ENCODE data around the gene FBXO46. TPM values are rescaled to one million over a fixed set of nuclear protein-coding genes. Genes with fewer than 3 reads are reported as not detected.

The FBXO46 gene
- total RNA-seq, 2 experiments from 2014 or later = 34.4 to 36.4 TPM

DNA sequence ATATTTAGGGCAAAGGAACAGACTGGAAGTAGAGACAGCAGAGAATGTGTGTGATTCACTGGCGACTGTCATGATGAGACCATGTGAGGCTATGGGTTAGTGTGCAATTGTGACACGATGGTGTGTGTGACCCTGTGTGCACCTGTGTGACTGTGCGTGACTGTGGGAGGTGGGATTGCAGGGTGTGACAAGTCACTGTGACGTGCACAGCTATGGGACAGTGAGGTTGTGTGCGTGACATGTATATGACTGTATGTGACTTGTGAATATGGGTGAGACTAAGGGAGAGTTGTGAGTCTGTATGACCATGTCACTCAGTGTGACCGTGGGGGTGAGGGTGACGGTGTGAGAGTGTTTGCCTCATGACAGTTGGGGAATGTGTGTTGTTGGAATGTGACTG is 66.1 kb downstream of the FBXO46 start:
- Mint-ChIP-seq H3K36me3 (ENCODE audit: low read depth) (no peaks in the 10 kb centered on the region), H3K4me1 (peaks cover 32% of the 10 kb centered on the region), H3K27me3 (peaks cover 22% of the 10 kb centered on the region), H3K9me3 (no peaks in the 10 kb centered on the region), H3K27ac (no peak overlapping the region), H3K4me3 (no peak overlapping the region)
- DNase-seq = no peak
- ChIA-PET CTCF (interaction anchor here (1.6 kb wide), 1 partner anchor 14 kb away, joined by 6 read pairs; no protein-coding TSS in a partner anchor), POLR2A (no interaction called here)

DNA sequence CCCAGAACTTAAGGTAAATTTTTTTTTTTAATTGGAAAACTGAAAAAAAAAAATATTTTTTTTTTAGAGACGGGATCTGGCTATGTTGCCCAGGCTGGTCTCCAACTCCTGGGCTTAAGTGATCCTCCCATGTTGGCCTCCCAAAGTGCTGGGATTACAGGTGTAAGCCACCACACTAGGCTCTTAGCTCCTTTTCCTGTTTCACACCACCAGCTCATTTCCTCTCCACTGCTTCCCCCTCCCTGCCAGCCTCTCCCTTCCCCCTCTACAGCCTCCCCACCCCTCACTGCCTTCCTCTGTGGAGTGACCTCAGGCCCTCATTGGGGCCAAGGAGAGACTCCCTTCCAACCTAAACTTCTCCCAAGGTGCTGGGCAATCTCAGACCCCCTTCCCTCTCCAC is 66.9 kb downstream of the FBXO46 start:
- H3K27ac Mint-ChIP-seq = no peak overlapping the region
- no peaks in the 10 kb centered on the region for H3K9me3 Mint-ChIP-seq
- H3K36me3 Mint-ChIP-seq (ENCODE audit: low read depth) = no peaks in the 10 kb centered on the region
- peaks cover 25% of the 10 kb centered on the region for H3K4me1 Mint-ChIP-seq
- ChIA-PET CTCF (no interaction called here), POLR2A (no interaction called here)
- H3K27me3 Mint-ChIP-seq = peaks cover 19% of the 10 kb centered on the region
- no peak for DNase-seq
- H3K4me3 Mint-ChIP-seq = no peak overlapping the region

DNA sequence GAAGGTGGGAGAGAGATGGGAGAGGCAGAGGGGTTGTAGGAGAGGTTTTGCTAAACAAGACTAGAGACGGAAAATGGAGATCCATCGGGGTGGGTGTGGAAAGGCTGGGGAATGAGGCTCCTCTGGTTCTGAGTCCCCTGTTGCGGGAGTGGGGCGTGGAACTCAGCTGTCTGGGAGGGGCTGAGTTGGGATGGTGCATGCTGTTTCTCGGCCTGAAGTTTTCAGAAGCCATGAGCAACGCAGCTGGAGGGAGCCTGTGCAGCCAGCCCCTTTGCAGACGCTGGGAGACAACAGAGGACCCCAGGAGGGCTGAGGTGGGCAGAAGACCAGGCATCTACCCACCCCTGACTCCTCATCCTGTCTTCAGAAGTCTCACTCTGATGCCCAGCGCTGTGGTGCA is 70.1 kb downstream of the FBXO46 start:
- Mint-ChIP-seq H3K27me3 (peaks cover 16% of the 10 kb centered on the region), H3K4me1 (peaks cover 10% of the 10 kb centered on the region)

More for the DNA sequence above, 70.1 kb downstream of the FBXO46 start:
- no peak for DNase-seq
- no peaks in the 10 kb centered on the region for H3K9me3 Mint-ChIP-seq
- ChIA-PET POLR2A (no interaction called here), CTCF (no interaction called here)
- no peaks in the 10 kb centered on the region for H3K36me3 Mint-ChIP-seq (ENCODE audit: low read depth)
- H3K4me3 Mint-ChIP-seq = no peak overlapping the region
- H3K27ac Mint-ChIP-seq = no peak overlapping the region

Other genes starting within 250 kb of the FBXO46 start
- gene RTN2, start 233.8 kb downstream of the FBXO46 start, total RNA-seq = 1 to 10 TPM; 3.0 to 5.5 TPM
- gene PPM1N, start 232.5 kb downstream of the FBXO46 start, total RNA-seq = 1 to 10 TPM; 3.5 to 4.3 TPM
- gene VASP, start 223.4 kb downstream of the FBXO46 start, total RNA-seq = 100 to 1,000 TPM; 224 to 233 TPM
- gene OPA3, start 146.1 kb downstream of the FBXO46 start, total RNA-seq = 10 to 100 TPM; 12.0 to 12.9 TPM
- not detected for gene GPR4, start 128.7 kb downstream of the FBXO46 start, total RNA-seq
- 100 to 1,000 TPM; 136 to 146 TPM for gene EML2, start 91.5 kb downstream of the FBXO46 start, total RNA-seq
- gene GIPR, start 62.7 kb downstream of the FBXO46 start, total RNA-seq = 10 to 100 TPM; 11.4 to 12.3 TPM
- gene SNRPD2, start 38.9 kb downstream of the FBXO46 start, total RNA-seq = 100 to 1,000 TPM; 505 to 519 TPM
- 10 to 100 TPM in 1 of 2 experiments, 1 to 10 TPM in 1; 9.1 to 11.9 TPM for gene QPCTL, start 38.2 kb downstream of the FBXO46 start, total RNA-seq
- gene MEIOSIN, start 2.5 kb upstream of the FBXO46 start, total RNA-seq = not detected
- gene SIX5, start 38.4 kb upstream of the FBXO46 start, total RNA-seq = 1 to 10 TPM; 1.6 to 1.7 TPM
- gene DMPK, start 51.6 kb upstream of the FBXO46 start, total RNA-seq = 10 to 100 TPM; 29.5 to 32.5 TPM
- gene DMWD, start 61.9 kb upstream of the FBXO46 start, total RNA-seq = 10 to 100 TPM; 63.1 to 65.4 TPM
- under 1 TPM; 0.25 to 0.30 TPM for gene RSPH6A, start 84.4 kb upstream of the FBXO46 start, total RNA-seq
- 10 to 100 TPM; 88.3 to 89.2 TPM for gene SYMPK, start 132.3 kb upstream of the FBXO46 start, total RNA-seq
- gene FOXA3, start 133.4 kb upstream of the FBXO46 start, total RNA-seq = not detected
- 10 to 100 TPM; 16.9 to 17.6 TPM for gene IRF2BP1, start 155.2 kb upstream of the FBXO46 start, total RNA-seq
- gene MYPOP, start 171.7 kb upstream of the FBXO46 start, total RNA-seq = 10 to 100 TPM; 12.5 to 12.9 TPM
- gene NANOS2, start 183.9 kb upstream of the FBXO46 start, total RNA-seq = not detected
- gene NOVA2, start 243.0 kb upstream of the FBXO46 start, total RNA-seq = under 1 TPM; 0.15 to 0.30 TPM